SU-DHL-6 (cell line): ENCODE measurements around the gene RAB31.

ENCODE experiments used
- CTCF ChIP-seq: fragments of 200-600 bp; sonication (generic); IDR thresholded peaks from one replicate; pipeline ENCODE4 v1.5.1; 2017; ENCODE audit warnings: antibody characterized with exemption, mild to moderate bottlenecking, low read length, moderate library complexity; ENCODE audit not compliant: insufficient read depth, poor library complexity, severe bottlenecking
- EZH2phosphoT487 ChIP-seq: fragments of 200-600 bp; sonication (generic), shearing (Covaris generic); conservative IDR thresholded peaks from 2 replicates; pipeline ENCODE4 v1.6.1; 2018; ENCODE audit warnings: mild to moderate bottlenecking, antibody characterized with exemption, low read length, moderate library complexity, mixed read lengths

GRCh38 chr18:9809697-9810096 lies 101.6 kb downstream of the RAB31 start:
- TF ChIP-seq CTCF (no peak), EZH2phosphoT487 (no peak)
